DMS53 treated with DMSO at 0.1 percent for 48 hours (cell line): ENCODE data around the gene CFAP58.

Experiments
- DNase-seq: peaks from one replicate; lab custom pipeline; 2025; ENCODE audit not compliant: unreplicated experiment; lab: John Stamatoyannopoulos, UW

The CFAP58 gene

GRCh38 chr10:104368381-104368780, 14.7 kb downstream of the CFAP58 start:
- DNase-seq = no peak

DNA sequence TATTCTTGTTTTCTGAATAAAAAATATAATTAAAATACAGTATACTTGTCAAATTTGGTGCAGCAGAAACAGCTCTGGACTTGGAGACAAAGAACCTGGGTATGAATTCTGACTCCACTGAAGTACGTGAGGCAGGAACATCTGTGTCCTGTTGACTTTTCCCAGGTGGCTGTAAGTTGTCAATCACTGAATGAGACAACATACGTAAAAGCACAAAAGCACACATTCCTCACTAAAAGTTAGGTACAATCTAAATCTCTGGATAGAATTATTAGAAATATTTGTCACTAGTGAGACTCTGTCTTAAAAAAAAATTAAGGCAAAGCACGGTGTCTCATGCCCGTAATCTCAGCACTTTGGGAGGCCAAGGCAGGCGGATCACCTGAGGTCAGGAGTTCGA, 18.1 kb downstream of the CFAP58 start:
- no peak for DNase-seq

DNA sequence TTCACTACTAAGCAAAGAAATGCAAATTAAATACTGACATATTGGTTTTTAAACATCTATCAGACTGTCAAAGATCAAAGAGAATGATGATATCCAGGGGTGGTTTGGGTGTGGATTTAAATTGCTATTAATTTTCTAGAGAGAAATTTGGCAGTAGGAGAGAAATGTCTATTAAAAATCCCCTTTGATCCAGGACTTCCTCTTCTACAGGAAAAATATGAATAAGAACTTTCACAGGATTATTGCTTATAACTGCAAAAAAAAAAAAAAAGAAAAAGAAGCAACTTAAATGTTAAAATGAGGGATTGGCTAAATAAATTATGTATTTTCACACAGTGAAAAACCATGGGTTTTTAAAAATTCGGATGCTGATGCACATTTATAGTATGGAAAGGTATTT, 21.0 kb downstream of the CFAP58 start:
- no peak for DNase-seq

DNA sequence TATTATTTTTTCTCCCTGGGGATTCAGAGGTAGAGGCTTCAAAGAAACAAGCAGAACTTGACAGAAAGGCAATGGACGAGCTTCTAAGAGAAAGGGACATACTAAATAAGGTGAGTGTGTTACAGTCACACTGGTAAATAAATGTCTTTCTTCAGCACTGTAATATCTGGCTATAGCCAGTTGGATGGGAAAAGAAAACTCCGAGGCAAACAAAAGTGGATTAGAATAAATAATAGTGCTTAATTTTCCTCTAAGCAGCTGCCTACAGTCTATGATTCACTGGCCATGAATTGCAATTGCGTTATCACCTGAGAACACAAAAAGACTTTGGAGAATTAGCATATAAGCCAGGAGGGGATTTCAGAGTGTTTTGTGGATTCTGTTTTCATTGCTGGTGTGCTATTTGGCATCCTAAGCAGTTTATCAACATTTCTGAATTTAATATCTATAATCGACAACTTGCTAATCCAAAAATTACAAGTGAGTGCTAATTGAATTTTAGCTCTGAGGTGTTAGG, 23.2 kb downstream of the CFAP58 start:
- no peak for DNase-seq

GRCh38 chr10:104380336-104380735, 26.7 kb downstream of the CFAP58 start:
- DNase-seq = no peak

DNA sequence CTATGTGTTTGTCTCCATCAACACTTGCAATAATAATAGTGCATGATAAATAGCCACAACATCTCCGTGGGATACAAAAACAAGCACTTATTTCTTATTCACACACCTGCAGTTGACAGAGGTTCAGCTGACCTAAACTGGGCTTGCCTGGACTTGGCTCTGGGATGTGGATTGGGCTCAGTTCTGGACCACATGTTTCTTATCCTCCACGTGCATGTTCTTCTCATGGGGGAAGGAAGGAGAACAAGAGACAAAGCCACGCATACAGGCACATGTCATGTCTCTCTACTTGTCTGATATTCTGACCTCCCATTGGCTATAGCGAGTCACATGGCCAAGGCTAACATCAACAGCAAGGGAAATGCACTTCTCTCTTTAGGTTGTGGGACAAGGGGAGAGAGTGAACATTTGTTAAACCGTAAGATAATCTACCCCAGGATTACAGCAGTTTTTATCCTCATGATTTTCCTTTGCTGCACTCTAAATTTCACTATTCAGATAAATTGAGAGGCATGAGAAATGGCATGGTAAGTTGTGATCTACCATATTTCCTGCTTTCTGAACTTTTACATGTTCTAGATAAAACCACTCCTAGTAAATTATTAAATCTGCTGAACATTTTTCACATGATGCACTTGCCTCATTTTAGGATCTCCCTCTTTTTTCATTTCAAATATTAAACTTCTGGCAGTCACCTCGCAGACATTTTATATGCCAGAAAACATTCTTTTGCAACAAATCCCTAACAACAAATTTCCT, 33.7 kb downstream of the CFAP58 start:
- no peak for DNase-seq

DNA sequence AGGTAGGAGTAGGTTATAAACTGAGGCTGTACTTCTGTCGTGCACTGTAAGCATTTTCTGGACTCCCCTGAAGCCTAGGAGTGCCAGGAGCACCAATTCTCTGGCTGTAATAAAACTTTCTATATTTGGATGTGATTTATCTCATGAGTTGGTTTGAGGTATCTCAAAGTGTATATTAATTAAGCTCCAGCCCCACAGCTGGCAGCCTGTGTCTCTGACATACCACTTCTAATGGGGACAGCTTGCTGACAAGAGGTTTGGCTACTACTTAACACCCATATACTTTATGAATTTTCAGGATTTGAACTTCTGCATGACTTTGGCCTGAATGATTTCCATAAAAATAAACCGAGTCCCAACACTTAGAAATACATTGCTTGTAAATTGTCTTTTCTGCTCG, 35.2 kb downstream of the CFAP58 start:
- DNase-seq = no peak

GRCh38 chr10:104391150-104391968, 37.7 kb downstream of the CFAP58 start:
- DNase-seq = peak; percentile 33

GRCh38 chr10:104391969-104392296, 38.3 kb downstream of the CFAP58 start:
- no peak for DNase-seq

DNA sequence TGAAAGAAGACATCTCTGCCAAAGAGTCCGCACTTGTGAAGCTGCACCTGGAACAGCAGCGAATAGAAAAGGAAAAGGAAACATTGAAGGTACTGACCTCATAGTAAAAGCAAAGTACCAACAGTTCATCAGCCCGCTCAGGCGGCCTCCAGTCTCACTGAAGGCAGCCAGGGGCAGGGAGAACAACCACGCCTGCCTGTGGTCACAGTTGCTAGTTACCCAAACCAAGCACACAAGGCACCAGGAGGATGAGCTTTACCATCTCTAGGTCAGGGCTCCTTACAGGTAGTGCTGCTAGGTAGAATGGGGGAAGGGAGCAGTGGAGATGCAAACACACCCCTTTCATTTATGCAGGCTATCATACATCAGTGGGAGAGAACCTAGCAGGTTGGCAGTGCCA, 39.8 kb downstream of the CFAP58 start:
- no peak for DNase-seq

- no peak for DNase-seq
Measured at GRCh38 chr10:104396581-104396980, 42.9 kb downstream of the CFAP58 start.

DNA sequence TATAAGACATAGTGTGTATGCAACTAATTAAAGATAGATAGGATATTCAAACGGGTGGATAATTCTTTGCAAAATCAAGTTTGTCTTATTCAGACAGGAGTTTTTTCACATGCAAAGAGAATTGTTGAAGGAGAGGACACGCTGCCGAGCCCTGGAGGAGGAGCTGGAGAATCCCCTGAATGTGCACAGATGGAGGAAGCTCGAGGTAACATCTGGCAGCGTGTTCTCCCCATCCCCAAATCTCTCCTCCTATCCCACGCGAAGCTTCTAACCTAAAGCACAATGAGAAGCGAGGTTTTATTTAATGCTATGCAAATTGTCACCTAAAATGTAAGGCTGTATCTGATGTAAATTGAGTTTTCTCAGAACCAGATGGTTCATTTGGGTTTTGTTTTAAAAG, 50.0 kb downstream of the CFAP58 start:
- DNase-seq = no peak

DNA sequence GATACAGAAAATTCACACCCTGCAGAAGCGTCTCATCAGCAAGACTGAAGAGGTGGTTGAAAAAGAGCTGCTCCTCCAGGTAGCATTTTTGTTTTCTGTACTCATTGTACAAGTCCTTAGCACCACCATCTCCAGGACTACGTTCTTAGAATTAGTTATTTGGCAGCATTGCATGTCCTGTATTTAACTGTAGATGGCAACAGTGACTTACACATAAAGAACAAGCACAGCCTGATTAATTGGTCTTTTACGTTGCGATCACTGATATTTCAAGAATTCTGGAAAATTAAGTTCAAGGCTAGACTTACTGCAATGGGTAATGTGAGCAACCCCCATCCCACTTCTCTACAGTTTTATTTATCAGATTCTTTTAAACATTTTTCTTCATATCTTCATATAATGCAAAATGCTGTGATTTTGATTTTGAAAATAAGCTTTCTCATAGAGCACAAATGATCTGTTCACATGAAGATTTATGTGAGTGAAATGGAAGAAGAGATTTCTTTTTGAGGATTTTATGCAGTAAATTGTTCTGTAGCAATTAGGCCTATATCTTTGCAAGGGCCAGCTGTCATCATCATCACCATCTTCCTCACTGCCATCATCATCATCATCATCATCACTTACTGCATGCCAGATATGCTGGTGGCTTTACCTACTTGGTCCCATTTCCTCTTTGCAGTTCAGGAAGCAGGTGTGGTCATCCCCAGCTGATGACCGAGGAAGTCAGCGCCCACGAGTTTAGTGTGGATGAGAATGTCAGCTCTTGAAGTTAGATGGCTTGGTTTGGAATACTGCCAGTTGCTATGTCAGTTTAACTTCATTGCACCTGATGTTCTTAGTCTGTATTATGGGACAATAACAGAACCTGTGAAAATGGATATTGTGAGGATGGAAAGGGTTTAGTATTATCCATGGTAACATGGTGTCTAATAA, 53.4 kb downstream of the CFAP58 start:
- DNase-seq = peak; percentile 12

DNA sequence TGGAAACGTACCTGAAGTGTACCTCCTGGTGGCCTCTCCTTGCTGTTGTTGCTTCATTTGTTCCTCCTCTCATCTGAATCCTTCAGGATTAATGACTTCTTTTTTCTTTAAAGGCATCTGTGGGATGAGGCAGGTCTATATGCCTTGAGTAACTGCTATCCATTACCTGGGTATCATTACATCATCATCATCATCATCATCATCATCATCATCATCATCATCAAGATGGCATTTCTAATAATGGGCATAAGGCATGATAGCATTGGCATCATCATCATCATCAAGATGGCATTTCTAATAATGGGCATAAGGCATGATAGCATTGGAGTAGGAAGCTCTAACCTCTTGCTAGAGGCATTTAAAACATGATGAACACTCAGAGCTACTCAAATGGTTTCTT, 59.9 kb downstream of the CFAP58 start:
- DNase-seq = no peak

DNA sequence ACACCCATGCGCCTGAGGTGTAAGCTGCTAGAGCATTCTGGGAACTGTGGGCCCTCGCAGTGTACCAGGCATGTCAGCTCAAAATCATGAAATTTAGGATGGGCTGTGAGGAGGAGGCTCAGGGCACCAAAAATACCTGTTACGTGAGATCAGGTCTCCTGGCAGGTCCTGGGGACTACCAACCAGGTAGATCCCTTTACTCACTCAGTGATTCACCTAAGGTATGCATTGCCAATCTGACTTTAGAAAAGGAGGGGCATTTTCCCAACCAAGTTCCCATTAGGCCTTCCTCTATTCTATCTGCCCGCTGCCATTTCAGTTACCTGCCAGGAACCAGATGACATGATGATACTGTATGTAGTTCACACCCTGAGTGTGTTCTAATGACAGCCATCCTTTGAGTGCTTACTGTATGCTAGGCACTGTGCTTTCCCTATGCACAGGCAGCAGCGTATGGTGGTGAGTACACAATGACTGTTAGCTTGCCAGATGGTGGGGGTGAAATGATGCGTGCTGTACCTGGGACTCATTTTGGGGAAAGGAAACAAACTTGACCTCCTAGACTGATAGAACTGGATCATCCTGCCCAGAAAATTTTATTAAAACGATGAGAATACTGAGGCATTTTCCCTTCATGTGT, 62.0 kb downstream of the CFAP58 start:
- DNase-seq = no peak

GRCh38 chr10:104416851-104417250, 63.2 kb downstream of the CFAP58 start:
- no peak for DNase-seq

DNA sequence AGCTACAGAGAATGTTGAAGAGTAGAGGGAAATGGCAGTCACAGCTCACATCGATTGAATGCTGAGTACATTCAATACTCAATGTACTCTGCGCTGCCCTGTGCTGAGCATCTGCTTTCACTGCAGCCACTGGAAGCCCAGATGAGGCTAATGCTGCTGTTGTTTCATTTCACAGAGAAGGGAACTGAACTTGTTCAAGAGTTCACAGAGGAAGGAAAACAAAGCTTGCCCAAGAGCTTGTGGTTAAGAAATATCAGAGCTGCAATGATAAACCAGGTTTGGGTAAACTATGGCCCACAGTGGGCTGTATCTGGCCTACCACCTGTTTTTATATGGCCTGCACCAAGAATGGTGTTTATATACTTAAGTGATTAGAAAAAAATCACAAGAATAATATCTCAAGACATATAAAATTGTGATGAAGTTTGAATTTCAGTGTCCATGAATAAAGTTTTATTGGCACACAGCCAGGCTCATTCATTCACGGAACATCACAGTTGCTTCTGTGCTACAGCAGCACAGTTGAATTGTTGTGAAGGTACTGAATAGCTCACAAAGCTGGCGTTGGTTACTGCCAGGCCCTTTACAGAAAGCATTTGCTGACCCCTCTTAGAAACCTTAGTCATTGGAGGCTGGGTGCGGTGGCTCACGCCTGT, 64.1 kb downstream of the CFAP58 start:
- DNase-seq = no peak

DNA sequence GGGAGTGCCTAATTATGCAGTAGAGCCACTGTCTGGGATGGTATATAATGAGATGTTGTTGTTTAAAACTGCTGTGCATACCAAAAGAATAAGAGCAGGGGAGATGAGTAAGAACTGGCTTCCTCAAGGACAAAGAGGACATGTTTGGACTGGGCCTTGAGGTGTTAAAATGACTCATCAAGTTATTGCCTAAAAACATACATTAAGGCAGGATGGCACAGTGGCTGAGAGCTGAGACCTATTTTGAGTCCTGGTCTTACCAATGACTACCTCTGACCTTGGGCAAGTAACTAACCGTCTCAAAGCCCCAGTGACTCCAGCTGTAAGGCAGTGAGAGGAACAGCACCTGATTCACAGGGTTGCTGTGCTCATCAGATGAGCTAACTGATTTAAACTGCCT, 71.1 kb downstream of the CFAP58 start:
- DNase-seq = no peak

GRCh38 chr10:104427989-104428388, 74.4 kb downstream of the CFAP58 start:
- DNase-seq = no peak

- DNase-seq = no peak
Measured at GRCh38 chr10:104429846-104430245, 76.2 kb downstream of the CFAP58 start.
